Fibroblast of mammary gland (primary cell): ENCODE results near the gene NFIB.

Experiments used
- DNase-seq: peaks from one replicate; pipeline ENCODE4 v3.0.0-alpha.2; 2010; ENCODE audit warnings: low read depth
- H3K4me3 ChIP-seq: 2 replicates; pipeline ENCODE4 v1.5.1; 2011; ENCODE audit warnings: low read depth, mild to moderate bottlenecking, low read length, moderate library complexity; ENCODE audit not compliant: control insufficient read depth
- CTCF ChIP-seq: conservative IDR thresholded peaks from 2 replicates; pipeline ENCODE4 v1.5.1; 2011; ENCODE audit warnings: low read depth, low read length, inconsistent platforms; ENCODE audit not compliant: control insufficient read depth, insufficient read depth

NFIB gene

GRCh38 chr9:14306188-14306587 is 7.8 kb downstream of the NFIB start:
- no peak overlapping the region for H3K4me3 ChIP-seq
- no peak for DNase-seq
- TF ChIP-seq CTCF, result no peak

DNA sequence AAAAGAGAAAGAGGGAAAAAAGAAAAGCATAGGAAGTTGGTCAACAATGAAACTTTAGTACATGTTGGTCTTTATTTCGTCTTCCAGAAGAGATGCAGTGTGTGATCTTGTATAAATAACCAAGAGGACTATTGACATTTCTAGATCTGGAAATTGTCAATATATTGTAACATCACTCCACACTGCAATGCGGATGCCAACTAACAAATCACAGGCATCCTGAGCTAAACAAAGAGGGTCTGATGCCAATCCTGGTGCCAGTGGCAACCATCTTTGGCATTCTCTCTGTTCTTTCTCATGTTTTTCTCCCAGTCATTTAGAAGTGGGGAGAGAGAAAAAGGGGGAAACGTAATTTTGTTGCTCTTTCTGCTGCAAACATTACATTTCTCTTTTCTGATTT is 9.7 kb downstream of the NFIB start:
- no peak overlapping the region for H3K4me3 ChIP-seq
- no peak for DNase-seq
- TF ChIP-seq CTCF, result no peak

DNA sequence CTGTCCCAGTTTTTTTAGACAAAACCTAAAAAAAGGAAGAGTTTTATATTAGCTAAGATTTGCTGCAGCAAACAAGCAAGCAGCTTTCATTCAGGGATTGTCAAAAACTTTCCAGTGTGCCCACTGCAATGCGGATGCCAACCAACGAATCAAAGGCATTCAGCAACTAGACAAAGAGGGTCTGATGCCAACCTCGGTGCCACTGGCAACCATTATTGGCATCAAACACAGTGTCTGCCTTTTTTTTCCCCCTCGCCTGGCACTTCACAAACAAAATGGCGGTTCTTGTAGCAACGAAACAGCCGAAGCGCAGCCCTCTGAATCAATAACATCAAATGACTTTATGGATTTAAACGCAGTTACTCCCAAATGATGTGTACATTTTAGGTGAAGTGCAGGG is 10.4 kb downstream of the NFIB start:
- H3K4me3 ChIP-seq, result no peak overlapping the region
- no peak for TF ChIP-seq CTCF
- DNase-seq, result no peak

- no peak for DNase-seq
- H3K4me3 ChIP-seq, result no peak overlapping the region
- TF ChIP-seq CTCF, result no peak
Observed at GRCh38 chr9:14303100-14303499, 10.8 kb downstream of the NFIB start.

- no peak for TF ChIP-seq CTCF
- H3K4me3 ChIP-seq, result no peak overlapping the region
Observed at GRCh38 chr9:14302405-14302804, 11.5 kb downstream of the NFIB start.

DNA sequence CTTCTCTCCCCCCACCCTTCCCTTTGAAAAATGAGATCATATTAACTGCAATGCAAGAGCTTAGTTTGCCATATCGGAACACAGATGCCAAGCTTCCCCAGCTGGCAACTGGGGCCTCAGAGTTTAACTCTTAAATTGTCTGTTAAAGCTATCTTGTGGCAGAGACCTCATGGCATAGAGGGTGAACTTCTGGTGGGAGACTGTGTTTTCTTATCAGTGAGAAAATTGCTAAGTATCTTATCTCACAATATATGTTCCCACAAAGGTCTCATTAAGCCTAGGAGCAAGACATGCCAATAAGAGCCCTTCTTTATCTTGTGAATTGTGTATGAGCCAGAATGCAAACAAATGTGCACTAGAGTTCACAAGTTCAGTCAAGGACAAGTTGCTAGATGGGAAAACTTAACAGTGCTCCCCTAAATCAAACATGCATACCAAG is 12.3 kb downstream of the NFIB start:
- no peak for TF ChIP-seq CTCF
- no peak overlapping the region for H3K4me3 ChIP-seq
- DNase-seq, result no peak

More at GRCh38 chr9:14302405-14302804, 11.5 kb downstream of the NFIB start:
- no peak for DNase-seq

DNA sequence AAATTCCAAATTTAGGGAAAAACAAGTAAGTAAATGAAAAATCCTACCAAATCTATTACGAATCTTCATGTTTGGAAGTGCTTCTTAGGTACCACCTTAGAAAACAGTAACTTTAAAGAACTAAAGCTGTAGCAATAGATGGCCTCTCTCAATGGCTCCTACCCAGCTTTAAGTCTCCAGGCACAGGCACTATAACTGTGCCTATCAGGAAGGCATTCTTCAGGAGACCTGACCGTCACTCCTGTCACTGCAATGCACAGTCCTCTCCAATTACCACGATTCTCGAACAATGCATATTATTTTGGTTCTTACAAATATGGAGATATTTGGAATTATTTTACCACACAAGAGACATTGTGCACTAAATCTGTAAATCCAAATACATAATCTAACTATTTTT is 12.9 kb downstream of the NFIB start:
- H3K4me3 ChIP-seq, result no peak overlapping the region
- TF ChIP-seq CTCF, result no peak
- no peak for DNase-seq
